Urinary bladder (tissue), 4 donors: ENCODE data around the gene APOB. TPM values are rescaled to one million over a fixed set of nuclear protein-coding genes. Genes with fewer than 3 reads are reported as not detected.
A peak's percentile ranks its signal among the peaks of the same experiment; 100 is the strongest.

ENCODE experiments used
- DNase-seq: peaks from one replicate; pipeline ENCODE4 v3.0.0-alpha.2; 2015; ENCODE audit errors: extremely low spot score
- H3K27ac ChIP-seq: one replicate; pipeline ENCODE4 v1.5.1; 2013; ENCODE audit warnings: low read depth, mild to moderate bottlenecking, moderate library complexity
- H3K36me3 ChIP-seq: one replicate; pipeline ENCODE4 v1.6.1; 2013; ENCODE audit warnings: mild to moderate bottlenecking, moderate library complexity; ENCODE audit not compliant: insufficient read depth
- H3K4me1 ChIP-seq: one replicate; pipeline ENCODE4 v1.6.1; 2013; ENCODE audit warnings: mild to moderate bottlenecking, moderate library complexity; ENCODE audit not compliant: insufficient read depth
- H3K4me3 ChIP-seq: one replicate; pipeline ENCODE4 v1.5.1; 2013; ENCODE audit warnings: low read depth, low read length
- WGBS: extraction: QIAGEN DNeasy Blood & Tissue Kit; methylation state at CpG from one replicate; pipeline ENCODE4 v1.1.7; 2013; 5-methylcytosine and 5-hydroxymethylcytosine counted together
- polyA plus RNA-seq: library from polyadenylated mRNA; stranded (reverse); fragments of 200-250 nt; gene quantifications from one replicate; pipeline ENCODE4 v1.2.3, GENCODE V29; 2013
- total RNA-seq: library from RNA; depleted of rRNA; stranded (reverse); fragments of >200 nt; gene quantifications from one replicate; pipeline ENCODE4 v1.2.3, GENCODE V29; 2014
- donor health status: healthy with polysubstance abuse.
- donor health status: healthy.

APOB gene
- total and polyA plus RNA-seq, 2 donors = 0.32 to 0.49 TPM

- Histone ChIP-seq H3K27ac (no peak overlapping the region), H3K4me1 (no peaks in the 10 kb centered on the region), H3K4me3 (no peak overlapping the region), H3K36me3 (no peaks in the 10 kb centered on the region)
- 91% methylated on average over 9 of the region's 9 CpGs for whole genome bisulfite sequencing
- DNase-seq = no peak
Observed at GRCh38 chr2:21005111-21005699, 38.7 kb downstream of the APOB start.

GRCh38 chr2:21004181-21004572 is 39.7 kb downstream of the APOB start:
- Histone ChIP-seq H3K4me1 (no peaks in the 10 kb centered on the region), H3K4me3 (no peak overlapping the region), H3K27ac (no peak overlapping the region), H3K36me3 (no peaks in the 10 kb centered on the region)
- no peak for DNase-seq
- 93% methylated on average over 10 of the region's 10 CpGs for WGBS

- Histone ChIP-seq H3K4me1 (no peaks in the 10 kb centered on the region), H3K4me3 (no peak overlapping the region), H3K27ac (no peak overlapping the region), H3K36me3 (no peaks in the 10 kb centered on the region)
- WGBS = 94% methylated on average over 2 of the region's 2 CpGs
- DNase-seq = no peak
Observed at GRCh38 chr2:21003572-21004180, 40.2 kb downstream of the APOB start.

- H3K36me3 ChIP-seq = no peaks in the 10 kb centered on the region
Observed at GRCh38 chr2:21002814-21003192, 41.1 kb downstream of the APOB start.

GRCh38 chr2:21001988-21002813 is 41.7 kb downstream of the APOB start:
- Histone ChIP-seq H3K27ac (no peak overlapping the region), H3K36me3 (no peaks in the 10 kb centered on the region), H3K4me3 (no peak overlapping the region), H3K4me1 (no peaks in the 10 kb centered on the region)
- no peak for DNase-seq
- 80% methylated on average over 9 of the region's 9 CpGs for WGBS

More at GRCh38 chr2:21002814-21003192, 41.1 kb downstream of the APOB start:
- 78% methylated on average over 4 of the region's 4 CpGs for WGBS
- no peak overlapping the region for H3K27ac ChIP-seq
- no peak overlapping the region for H3K4me3 ChIP-seq
- DNase-seq = no peak
- no peaks in the 10 kb centered on the region for H3K4me1 ChIP-seq

- DNase-seq = no peak
- no peak overlapping the region for H3K4me3 ChIP-seq
- WGBS = 89% methylated on average over 4 of the region's 4 CpGs
- no peaks in the 10 kb centered on the region for H3K4me1 ChIP-seq
- no peaks in the 10 kb centered on the region for H3K36me3 ChIP-seq
- H3K27ac ChIP-seq = no peak overlapping the region
Observed at GRCh38 chr2:21001225-21001946, 42.5 kb downstream of the APOB start.

- Histone ChIP-seq H3K4me3 (no peak overlapping the region), H3K36me3 (no peaks in the 10 kb centered on the region), H3K27ac (no peak overlapping the region), H3K4me1 (no peaks in the 10 kb centered on the region)
- WGBS = 72% methylated on average over 4 of the region's 4 CpGs
- DNase-seq = no peak
Observed at GRCh38 chr2:20999906-21000645, 43.8 kb downstream of the APOB start.

- no peaks in the 10 kb centered on the region for H3K36me3 ChIP-seq
- H3K4me3 ChIP-seq = no peak overlapping the region
- no peak for DNase-seq
- WGBS = 91% methylated on average over 5 of the region's 5 CpGs
- H3K27ac ChIP-seq = no peak overlapping the region
- no peaks in the 10 kb centered on the region for H3K4me1 ChIP-seq
Observed at GRCh38 chr2:20998972-20999905, 44.6 kb downstream of the APOB start.

- DNase-seq = no peak
- WGBS = 81% methylated on average over 7 of the region's 7 CpGs
- no peak overlapping the region for H3K4me3 ChIP-seq
- no peak overlapping the region for H3K27ac ChIP-seq
- H3K36me3 ChIP-seq = no peaks in the 10 kb centered on the region
- H3K4me1 ChIP-seq = no peaks in the 10 kb centered on the region
Observed at GRCh38 chr2:20997953-20998722, 45.7 kb downstream of the APOB start.

GRCh38 chr2:20994130-20994529 is 49.7 kb downstream of the APOB start:
- WGBS = 87% methylated on average over 5 of the region's 5 CpGs
- H3K36me3 ChIP-seq = no peaks in the 10 kb centered on the region
- H3K4me1 ChIP-seq = no peaks in the 10 kb centered on the region
- DNase-seq = no peak
- no peak overlapping the region for H3K27ac ChIP-seq
- H3K4me3 ChIP-seq = no peak overlapping the region

- no peak overlapping the region for H3K4me3 ChIP-seq
- H3K27ac ChIP-seq = no peak overlapping the region
- WGBS = 34% methylated on average over 8 of the region's 8 CpGs
- no peaks in the 10 kb centered on the region for H3K4me1 ChIP-seq
- DNase-seq = peak; percentile 50
- H3K36me3 ChIP-seq = no peaks in the 10 kb centered on the region
Observed at GRCh38 chr2:20992201-20992711, 51.6 kb downstream of the APOB start.
